IMR-90 (cell line): ENCODE data around the gene TPGS2. TPM values are rescaled to one million over a fixed set of nuclear protein-coding genes. Genes with fewer than 3 reads are reported as not detected.

Experiments
- ATAC-seq: fragments of 200-7000 bp; cut with Tn5 transposase; 2 replicates; pipeline ENCODE4 v1.9.1; 2020; ENCODE audit warnings: low read depth, mild to moderate bottlenecking, moderate library complexity
- BruUV-seq: library from RNA; stranded (reverse); fragments of 400-500 nt; replicated peaks from 2 replicates; lab custom pipeline; 2021; lab: Mats Ljungman, UMichigan
- CTCF ChIA-PET: fragments of 300-600 bp; formaldehyde crosslinking; extraction: SDS; loops from one replicate; lab custom pipeline; 2021; ENCODE audit warnings: antibody characterized with exemption; lab: Yijun Ruan, JAX
- POLR2A ChIA-PET: fragments of 300-600 bp; sonication (Branson Sonifier 250); formaldehyde crosslinking; loops from one replicate; lab custom pipeline; 2022; ENCODE audit warnings: antibody characterized with exemption; ENCODE audit not compliant: unreplicated experiment; lab: Charles Lee
- DNase-seq: peaks from one replicate; pipeline ENCODE4 v3.0.0; 2013
- H2AFZ ChIP-seq: replicated peaks from 2 replicates; pipeline ENCODE3; 2013; ENCODE audit warnings: low read length, mild to moderate bottlenecking; ENCODE audit not compliant: poor library complexity
- H2AK5ac ChIP-seq: 2 replicates; pipeline ENCODE4 v1.6.1; 2013; ENCODE audit warnings: low read depth, low read length, inconsistent platforms
- H2AK9ac ChIP-seq: replicated peaks from 2 replicates; pipeline ENCODE3; 2013; ENCODE audit warnings: mild to moderate bottlenecking, low read depth, low read length, moderate library complexity; ENCODE audit not compliant: poor library complexity
- H2BK120ac ChIP-seq: 2 replicates; pipeline ENCODE4 v1.6.1; 2013; ENCODE audit warnings: low read depth, low read length, inconsistent platforms
- H2BK15ac ChIP-seq: 3 replicates; pipeline ENCODE4 v1.6.1; 2013; ENCODE audit warnings: low read depth, low read length, inconsistent platforms
- H2BK20ac ChIP-seq: 2 replicates; pipeline ENCODE4 v1.6.1; 2013; ENCODE audit warnings: low read depth, mild to moderate bottlenecking, inconsistent platforms, low read length, moderate library complexity
- H2BK5ac ChIP-seq: 2 replicates; pipeline ENCODE4 v1.6.1; 2013; ENCODE audit warnings: mild to moderate bottlenecking, low read depth, low read length, inconsistent platforms; ENCODE audit not compliant: poor library complexity, severe bottlenecking
- H3K14ac ChIP-seq: replicated peaks from 2 replicates; pipeline ENCODE4 v1.6.1; 2013; ENCODE audit warnings: low read depth, low read length, inconsistent platforms
- H3K18ac ChIP-seq: 2 replicates; pipeline ENCODE4 v1.6.1; 2013; ENCODE audit warnings: low read depth, low read length, control low read depth
- H3K23ac ChIP-seq: 2 replicates; pipeline ENCODE4 v1.6.1; 2013; ENCODE audit warnings: low read depth, low read length, inconsistent platforms
- H3K27ac ChIP-seq: 2 replicates; pipeline ENCODE4 v1.5.1; 2013; ENCODE audit warnings: mild to moderate bottlenecking, control low read depth, low read length; ENCODE audit not compliant: insufficient read depth
- H3K27me3 ChIP-seq: 2 replicates; pipeline ENCODE4 v1.6.1; 2013; ENCODE audit warnings: low read length; ENCODE audit not compliant: control insufficient read depth, insufficient read depth
- H3K36me3 ChIP-seq: 2 replicates; pipeline ENCODE4 v1.6.1; 2013; ENCODE audit warnings: low read length, mixed read lengths; ENCODE audit not compliant: control insufficient read depth, insufficient read depth
- H3K4ac ChIP-seq: 2 replicates; pipeline ENCODE4 v1.6.1; 2013; ENCODE audit warnings: low read depth, low read length, inconsistent platforms
- H3K4me1 ChIP-seq: 2 replicates; pipeline ENCODE4 v1.6.1; 2013; ENCODE audit warnings: low read length, mixed read lengths; ENCODE audit not compliant: control insufficient read depth, insufficient read depth
- H3K4me2 ChIP-seq: 2 replicates; pipeline ENCODE4 v1.6.1; 2013; ENCODE audit warnings: low read depth, mild to moderate bottlenecking, control low read depth, low read length, moderate library complexity
- H3K4me3 ChIP-seq: 2 replicates; pipeline ENCODE4 v1.5.1; 2013; ENCODE audit warnings: low read depth, mild to moderate bottlenecking, control low read depth, low read length, moderate library complexity; ENCODE audit not compliant: insufficient read depth
- H3K56ac ChIP-seq: 2 replicates; pipeline ENCODE4 v1.6.1; 2013; ENCODE audit warnings: low read length, inconsistent platforms; ENCODE audit not compliant: insufficient read depth; ENCODE audit errors: extremely low read depth
- H3K79me1 ChIP-seq, 2 experiments: 2 replicates each; pipeline ENCODE4 v1.6.1; 2013; ENCODE audit warnings: low read length in 2 of 2, inconsistent platforms in 1 of 2, low read depth in 1 of 2
- H3K9ac ChIP-seq: 2 replicates; pipeline ENCODE4 v1.6.1; 2013; ENCODE audit warnings: low read depth, low read length, control low read depth
- H3K9me1 ChIP-seq: 2 replicates; pipeline ENCODE4 v1.6.1; 2013; ENCODE audit warnings: low read length, inconsistent platforms; ENCODE audit not compliant: insufficient read depth
- H3K9me3 ChIP-seq: 2 replicates; pipeline ENCODE4 v1.6.1; 2013; ENCODE audit warnings: low read length; ENCODE audit not compliant: control insufficient read depth, insufficient read depth
- H4K20me1 ChIP-seq: 2 replicates; pipeline ENCODE4 v1.6.1; 2013; ENCODE audit warnings: low read length, inconsistent platforms; ENCODE audit not compliant: insufficient read depth
- H4K5ac ChIP-seq: 2 replicates; pipeline ENCODE4 v1.6.1; 2013; ENCODE audit warnings: mild to moderate bottlenecking, low read depth, low read length, control low read depth
- H4K8ac ChIP-seq, 2 experiments: 2 replicates each; pipeline ENCODE4 v1.6.1; 2013; ENCODE audit warnings: low read depth in 2 of 2, low read length in 2 of 2, control low read depth in 1 of 2, inconsistent platforms in 1 of 2
- H4K91ac ChIP-seq: 2 replicates; pipeline ENCODE4 v1.6.1; 2013; ENCODE audit warnings: low read depth, low read length, inconsistent platforms; ENCODE audit not compliant: insufficient read depth
- CEBPB ChIP-seq: IDR thresholded peaks from 2 replicates; pipeline ENCODE4 v1.6.1; 2012; ENCODE audit warnings: low read depth, low read length, improper control_type of control experiment
- CHD1 ChIP-seq: IDR thresholded peaks from 2 replicates; pipeline ENCODE4 v1.6.1; 2012; ENCODE audit warnings: low read depth, low read length, improper control_type of control experiment
- WGBS, 2 experiments: methylation state at CpG; one replicate each; pipeline versions ENCODE4 v1.1.5 to v1.1.7; 2013; ENCODE audit warnings: missing lambda C conversion rate in 2 of 2; ENCODE audit not compliant: insufficient read length in 1 of 2; ENCODE audit errors: extremely low coverage in 2 of 2; 5-methylcytosine and 5-hydroxymethylcytosine counted together
- dilution Hi-C: fragments of 300-500 bp; cut with HindIII; formaldehyde crosslinking; loops from one replicate; pipeline ENCODE4 v1.14.3; 2018; ENCODE audit warnings: low sequenced_read_pairs; ENCODE audit not compliant: unreplicated experiment
- in situ Hi-C: fragments of 300-500 bp; cut with MboI; formaldehyde crosslinking; loops from 3 replicates; pipeline ENCODE4 v1.14.3; 2019; ENCODE audit warnings: low sequenced_read_pairs, inconsistent platforms, mixed read lengths
- intact Hi-C: fragments of 100-400 bp; cut with micrococcal nuclease; formaldehyde crosslinking; loops from 2 replicates; pipeline ENCODE4 v1.10.0; 2022
- polyA plus RNA-seq, 3 experiments: library from polyadenylated mRNA; depleted of rRNA; stranded (reverse); fragments of >200 nt; gene quantifications; 2 replicates each; pipeline ENCODE4 v1.2.3, GENCODE V29; 2012; ENCODE audit warnings: low replicate concordance in 1 of 3
- total RNA-seq: library from RNA; depleted of rRNA; stranded (reverse); fragments of >200 nt; gene quantifications from 2 replicates; pipeline ENCODE4 v1.2.3, GENCODE V29; 2012

The TPGS2 gene
- total and polyA plus RNA-seq, 2 of the 4 experiments (the other 2 are of a cell fraction) = 201 to 294 TPM

DNA sequence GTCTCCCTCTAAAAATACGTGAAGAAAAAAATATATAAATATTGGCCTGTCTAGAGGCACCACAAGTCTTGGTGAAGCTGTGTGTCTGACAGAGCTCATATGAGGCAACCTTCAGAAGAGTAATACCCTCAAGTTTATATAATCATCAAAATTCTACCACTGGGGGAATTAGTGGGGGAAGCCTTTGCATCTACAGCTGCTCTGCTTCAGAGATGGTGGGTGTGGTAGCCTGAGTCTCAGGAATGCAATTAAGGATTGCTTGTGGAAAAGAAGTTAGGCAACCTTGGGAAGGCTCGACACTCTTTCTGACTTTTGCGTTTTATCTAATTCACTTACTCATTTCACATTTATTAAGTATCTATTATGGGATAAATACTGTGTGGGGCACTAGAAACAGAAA, 17.4 kb downstream of the TPGS2 start:
- no peak overlapping the region for H3K14ac ChIP-seq
- WGBS, 2 experiments = no CpG with 5 or more reads among the region's 3 CpGs
- no peak overlapping the region for H3K23ac ChIP-seq
- no peak overlapping the region for H3K4ac ChIP-seq
- peaks cover 15 to 31% of the 10 kb centered on the region in 2 experiments for H3K79me1 ChIP-seq
- peaks cover 16% of the 10 kb centered on the region for H3K36me3 ChIP-seq
- BruUV-seq = no TSS peak
- peaks cover 17% of the 10 kb centered on the region for H3K4me1 ChIP-seq
- H2AK9ac ChIP-seq = no peak overlapping the region
- H4K5ac ChIP-seq = no peak overlapping the region
- ChIA-PET POLR2A (no interaction called here), CTCF (no interaction called here)
- H2BK20ac ChIP-seq = 0 out of 2 replicates have a peak overlapping the region, but pooled peaks have one; percentile 6
- no peak overlapping the region; the same call in 1 of the 2 replicates for H3K9ac ChIP-seq
- H4K8ac ChIP-seq = no peak overlapping the region
- in situ Hi-C loops = no loop called here
- TF ChIP-seq CHD1 (no peak), CEBPB (peak; percentile 42; the same call in 1 of the 2 replicates)
- dilution Hi-C loops = no loop called here
- no peaks in the 10 kb centered on the region for H3K27me3 ChIP-seq
- H2AFZ ChIP-seq = no peak overlapping the region
- no peak overlapping the region; the same call in 1 of the 2 replicates for H3K18ac ChIP-seq
- no peak overlapping the region for H2AK5ac ChIP-seq
- ATAC-seq (peak; percentile 45), DNase-seq (peak; percentile 35)
- H4K20me1 ChIP-seq = peaks cover 2% of the 10 kb centered on the region; the same call in 1 of the 2 replicates
- no peak overlapping the region for H3K4me3 ChIP-seq
- H3K9me3 ChIP-seq = no peaks in the 10 kb centered on the region
- peak overlapping the region; percentile 32 for H3K4me2 ChIP-seq
- H4K91ac ChIP-seq = no peak overlapping the region
- peak overlapping the region; percentile 11 for H2BK5ac ChIP-seq
- no peak overlapping the region for H2BK120ac ChIP-seq
- intact Hi-C loops = no loop called here
- H2BK15ac ChIP-seq = no peak overlapping the region
- peaks cover 7% of the 10 kb centered on the region for H3K9me1 ChIP-seq
- no peak overlapping the region for H3K56ac ChIP-seq
- no peak overlapping the region for H3K27ac ChIP-seq
